ENCODE data around the gene GAGE12J.
A peak's percentile ranks its signal among the peaks of the same experiment; 100 is the strongest.
"Not testable (repeated sequence)": the region's sequence is repeated elsewhere in the genome, so short reads cannot be mapped to it uniquely, and the experiment has no call there.

Gene GAGE12J

GRCh38 chrX:49291615-49292337 lies 30.1 kb upstream of the GAGE12J start:
- in situ Hi-C loops (cut with HindIII; ENCODE audit: low sequenced_read_pairs), result no loop called here
- peak; percentile 39 for DNase-seq (ENCODE audit: low read depth, low spot score)
- no peak overlapping the region for H3K4me3 ChIP-seq (ENCODE audit: low read depth, low read length)
- TF ChIP-seq, protein P1, sequence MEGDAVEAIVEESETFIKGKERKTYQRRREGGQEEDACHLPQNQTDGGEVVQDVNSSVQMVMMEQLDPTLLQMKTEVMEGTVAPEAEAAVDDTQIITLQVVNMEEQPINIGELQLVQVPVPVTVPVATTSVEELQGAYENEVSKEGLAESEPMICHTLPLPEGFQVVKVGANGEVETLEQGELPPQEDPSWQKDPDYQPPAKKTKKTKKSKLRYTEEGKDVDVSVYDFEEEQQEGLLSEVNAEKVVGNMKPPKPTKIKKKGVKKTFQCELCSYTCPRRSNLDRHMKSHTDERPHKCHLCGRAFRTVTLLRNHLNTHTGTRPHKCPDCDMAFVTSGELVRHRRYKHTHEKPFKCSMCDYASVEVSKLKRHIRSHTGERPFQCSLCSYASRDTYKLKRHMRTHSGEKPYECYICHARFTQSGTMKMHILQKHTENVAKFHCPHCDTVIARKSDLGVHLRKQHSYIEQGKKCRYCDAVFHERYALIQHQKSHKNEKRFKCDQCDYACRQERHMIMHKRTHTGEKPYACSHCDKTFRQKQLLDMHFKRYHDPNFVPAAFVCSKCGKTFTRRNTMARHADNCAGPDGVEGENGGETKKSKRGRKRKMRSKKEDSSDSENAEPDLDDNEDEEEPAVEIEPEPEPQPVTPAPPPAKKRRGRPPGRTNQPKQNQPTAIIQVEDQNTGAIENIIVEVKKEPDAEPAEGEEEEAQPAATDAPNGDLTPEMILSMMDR (IDR thresholded peaks at IDR 0.05; ENCODE audit: low read depth, low read length), result peak; percentile 69

DNA sequence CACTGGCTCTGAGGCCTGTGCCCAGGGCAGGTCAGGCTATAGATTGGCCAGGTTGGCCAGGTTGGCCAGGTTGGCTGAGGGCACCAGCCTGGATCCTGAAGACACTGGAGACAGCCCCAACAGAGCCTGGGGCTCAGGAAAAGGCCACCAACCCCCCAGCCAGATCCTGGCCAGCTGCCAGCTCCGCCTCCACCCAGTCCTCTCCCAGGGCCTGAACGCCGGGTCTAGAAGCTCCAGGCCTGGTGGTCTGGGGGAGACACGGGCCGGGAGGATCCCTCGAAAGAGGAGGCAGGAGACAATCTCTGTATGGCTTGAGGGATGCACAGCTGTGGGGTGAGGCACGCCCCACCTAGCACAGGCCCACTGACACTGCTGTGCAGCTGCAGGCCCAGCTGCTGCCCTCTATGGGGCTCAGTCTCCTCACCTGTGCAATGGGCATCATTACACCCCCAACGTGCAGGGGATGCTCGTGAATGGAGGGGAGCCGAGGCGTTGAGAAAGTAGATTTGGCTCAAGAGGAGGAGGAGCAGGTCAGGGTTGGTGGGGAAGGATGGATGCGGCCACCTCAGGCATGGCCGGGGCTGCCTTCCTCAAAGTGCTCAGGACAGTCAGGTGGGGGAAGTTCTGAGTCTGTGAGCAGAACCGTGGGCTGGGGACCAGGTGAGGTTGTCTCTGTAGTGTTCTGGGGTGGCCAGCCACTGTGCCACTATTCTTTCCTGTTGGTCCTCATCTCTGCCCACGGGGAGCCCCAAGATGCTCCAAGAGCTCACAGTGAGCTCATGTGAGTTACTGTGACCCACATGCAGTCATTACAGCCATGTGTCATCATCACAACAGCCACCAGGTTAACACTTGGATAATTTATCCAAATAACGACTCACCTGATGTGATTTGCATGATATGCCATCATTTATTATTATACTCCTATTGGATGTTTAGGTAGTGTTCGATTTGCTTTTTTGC lies 29.2 kb upstream of the GAGE12J start:
- H3K4me3 ChIP-seq (ENCODE audit: low read depth, low read length), result no peak overlapping the region
- in situ Hi-C loops (cut with HindIII; ENCODE audit: low sequenced_read_pairs), result no loop called here
- DNase-seq (ENCODE audit: low read depth, low spot score), result no peak
- TF ChIP-seq, protein P1 (IDR thresholded peaks at IDR 0.05; ENCODE audit: low read depth, low read length), result no peak

GRCh38 chrX:49299293-49299692 lies 22.5 kb upstream of the GAGE12J start:
- DNase-seq (ENCODE audit: low read depth, low spot score); in situ Hi-C loops (cut with HindIII; ENCODE audit: low sequenced_read_pairs); H3K4me3 ChIP-seq (ENCODE audit: low read depth, low read length): not testable (repeated sequence)

DNA sequence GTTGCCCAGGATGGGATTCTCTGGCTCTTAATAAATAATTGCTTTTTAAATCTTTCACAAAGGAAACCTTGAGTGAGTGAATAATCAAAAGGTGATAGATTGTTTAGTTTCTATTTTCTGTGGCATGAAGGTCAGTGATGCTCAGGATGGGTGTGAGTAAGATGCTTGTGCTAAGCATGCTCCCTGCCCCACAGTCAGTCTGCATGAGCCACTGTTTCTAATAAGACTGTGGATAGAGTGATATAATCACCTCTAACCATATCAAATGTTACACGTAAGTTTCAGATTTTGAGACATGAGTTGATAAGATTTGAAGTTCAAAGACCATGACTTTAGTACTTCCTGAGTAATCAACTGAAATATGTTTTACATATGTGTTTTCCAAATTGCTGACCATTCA lies 21.1 kb upstream of the GAGE12J start:
- in situ Hi-C loops (cut with HindIII; ENCODE audit: low sequenced_read_pairs), result no loop called here
- TF ChIP-seq, protein P1 (IDR thresholded peaks at IDR 0.05; ENCODE audit: low read depth, low read length), result no peak
- DNase-seq (ENCODE audit: low read depth, low spot score), result no peak
- H3K4me3 ChIP-seq (ENCODE audit: low read depth, low read length), result no peak overlapping the region

DNA sequence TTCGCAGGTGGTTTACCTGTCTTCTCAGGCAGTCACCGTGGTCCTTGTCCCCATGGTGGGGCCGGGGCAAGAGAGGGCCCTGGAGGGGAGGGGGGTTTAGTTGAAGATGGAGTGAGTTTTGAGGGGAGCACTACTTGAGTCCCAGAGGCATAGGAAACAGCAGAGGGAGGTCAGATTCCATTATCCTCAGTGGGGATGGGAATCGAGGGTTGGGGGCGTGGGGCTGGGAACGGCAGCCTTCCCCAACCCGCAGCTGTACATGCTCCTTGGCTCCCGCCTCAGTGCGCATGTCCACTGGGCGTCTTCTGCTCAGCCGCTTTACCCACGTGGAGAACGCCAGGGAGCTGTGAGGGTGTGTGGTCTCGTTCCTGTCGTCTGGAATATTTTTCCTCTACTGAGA lies 18.5 kb upstream of the GAGE12J start, which contains the start of gene GAGE10:
TSS of gene GAGE10 (plus strand) at position 301 of the 400 bp plus-strand sequence. CDS start 1,214 bp downstream, outside the sequence.
- no peak for DNase-seq (ENCODE audit: low read depth, low spot score)
- H3K4me3 ChIP-seq (ENCODE audit: low read depth, low read length), result no peak within 1 kb of the TSS
- TF ChIP-seq, protein P1 (IDR thresholded peaks at IDR 0.05; ENCODE audit: low read depth, low read length), result no peak
- in situ Hi-C loops (cut with HindIII; ENCODE audit: low sequenced_read_pairs), result no loop called here

- H3K4me3 ChIP-seq (ENCODE audit: low read depth, low read length); DNase-seq (ENCODE audit: low read depth, low spot score); in situ Hi-C loops (cut with HindIII; ENCODE audit: low sequenced_read_pairs): not testable (repeated sequence)
Measured at GRCh38 chrX:49307775-49308174, 14.1 kb upstream of the GAGE12J start.

DNA sequence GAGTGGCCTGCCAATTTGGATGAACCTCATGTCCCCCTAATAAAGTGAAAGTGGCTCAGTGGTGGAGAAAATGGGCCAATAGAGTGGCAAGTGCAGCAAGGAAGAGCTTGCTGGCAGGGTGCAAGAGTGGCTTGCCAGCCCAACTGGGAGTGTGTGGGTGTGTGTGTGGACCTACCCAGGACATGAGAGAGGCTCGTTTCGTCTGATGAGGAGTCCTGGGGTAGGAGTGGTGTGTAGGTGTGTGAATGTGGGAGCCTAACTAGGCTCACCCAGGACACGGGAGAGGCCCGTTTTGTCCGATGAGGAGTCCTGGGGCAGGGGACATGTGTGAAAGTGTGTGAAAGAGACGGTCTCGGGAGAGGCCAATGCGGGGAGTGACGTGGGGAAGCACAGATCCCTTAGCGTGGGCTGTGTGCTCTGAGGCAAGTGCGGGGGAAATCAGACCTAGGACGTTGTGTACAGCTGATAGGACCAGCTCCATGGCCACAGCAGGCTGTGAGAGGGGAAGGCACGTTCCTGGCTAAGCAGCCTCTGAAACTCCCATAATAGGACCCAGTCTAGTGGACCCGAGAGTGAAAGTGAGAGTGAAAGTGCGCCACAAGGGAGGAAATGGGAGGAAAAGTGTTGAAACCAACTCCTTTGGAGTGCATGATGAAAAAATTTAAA lies 13.1 kb upstream of the GAGE12J start:
- no peak overlapping the region for H3K4me3 ChIP-seq (ENCODE audit: low read depth, low read length)
- in situ Hi-C loops (cut with HindIII; ENCODE audit: low sequenced_read_pairs), result no loop called here
- TF ChIP-seq, protein P1 (IDR thresholded peaks at IDR 0.05; ENCODE audit: low read depth, low read length), result no peak
- peak; percentile 8 for DNase-seq (ENCODE audit: low read depth, low spot score)
